HG03280 (cell line): ENCODE data around the gene UPP2.

Experiments
- ATAC-seq: cut with Tn5 transposase; IDR thresholded peaks from one replicate; pipeline ENCODE4 v1.9.1; 2021; ENCODE audit warnings: mild to moderate bottlenecking, moderate library complexity; ENCODE audit not compliant: unreplicated experiment

UPP2 gene

DNA sequence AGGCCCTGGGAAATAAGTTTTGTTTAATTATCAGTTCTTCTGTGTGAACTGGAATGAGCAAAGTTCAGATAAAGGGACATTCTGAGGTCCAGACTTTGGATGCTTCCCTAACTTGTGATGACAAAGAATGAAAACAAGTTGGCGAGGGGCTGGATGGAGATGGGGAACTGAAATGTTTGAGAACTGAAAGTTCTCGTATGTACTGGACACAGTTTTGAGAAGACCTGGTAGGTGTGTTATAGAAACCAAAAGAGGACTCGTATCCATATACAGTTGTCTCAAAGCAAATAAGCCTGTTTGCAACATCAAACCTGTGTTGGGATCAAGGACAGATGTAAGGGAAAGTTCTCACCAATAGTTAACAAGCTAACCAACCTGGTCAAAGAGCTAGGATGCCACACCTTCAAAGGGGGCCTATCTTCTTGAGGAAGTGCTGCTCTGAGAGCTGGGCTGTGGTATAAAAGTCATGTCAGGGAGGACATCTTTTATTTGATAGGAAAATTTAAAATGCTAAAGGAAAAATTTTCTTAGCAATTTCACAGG, at the start of gene UPP2:
UPP2 (plus strand) TSS at position 493 of the 543 bp plus-strand sequence. CDS start 188 bp downstream, outside the sequence.
- no peak for ATAC-seq

DNA sequence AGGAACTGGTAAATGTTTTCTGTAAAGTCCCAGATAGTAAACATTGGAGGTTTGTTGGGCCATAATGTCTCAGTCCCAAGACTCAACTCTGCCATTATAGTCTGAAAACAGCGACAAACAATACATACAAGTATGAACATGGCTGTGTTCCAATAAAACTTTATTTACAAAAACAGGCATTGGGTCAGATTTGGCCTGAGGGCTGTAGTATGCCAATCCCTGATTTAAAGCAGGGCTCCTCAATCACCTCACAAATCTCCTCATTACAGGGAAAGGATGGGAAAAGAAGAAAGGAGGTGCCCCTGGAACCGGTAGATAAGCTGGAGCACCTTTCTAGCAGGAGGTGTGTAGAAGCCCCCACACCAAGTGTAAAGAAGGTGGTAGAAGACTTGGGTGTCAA, 48.9 kb upstream of the UPP2 start:
- ATAC-seq = no peak

DNA sequence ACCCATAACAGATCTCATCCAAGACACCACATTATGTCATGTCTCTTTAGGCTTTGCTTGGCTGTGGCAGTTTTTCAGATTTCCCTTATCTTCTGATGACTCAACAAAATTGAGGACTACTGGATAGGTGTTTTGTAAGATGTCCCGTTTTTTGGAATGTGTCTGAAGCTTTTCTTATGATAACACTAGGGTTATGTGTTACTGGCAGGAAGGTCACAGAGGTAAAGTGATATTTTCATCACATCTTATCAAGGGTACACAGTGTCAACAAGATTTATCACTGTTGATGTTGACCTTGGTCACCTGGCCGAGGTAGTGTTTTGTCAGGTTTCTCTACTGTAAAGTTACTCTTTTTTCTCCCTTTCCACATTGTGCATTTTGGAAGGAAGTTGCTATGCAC, 44.8 kb upstream of the UPP2 start:
- ATAC-seq = no peak

DNA sequence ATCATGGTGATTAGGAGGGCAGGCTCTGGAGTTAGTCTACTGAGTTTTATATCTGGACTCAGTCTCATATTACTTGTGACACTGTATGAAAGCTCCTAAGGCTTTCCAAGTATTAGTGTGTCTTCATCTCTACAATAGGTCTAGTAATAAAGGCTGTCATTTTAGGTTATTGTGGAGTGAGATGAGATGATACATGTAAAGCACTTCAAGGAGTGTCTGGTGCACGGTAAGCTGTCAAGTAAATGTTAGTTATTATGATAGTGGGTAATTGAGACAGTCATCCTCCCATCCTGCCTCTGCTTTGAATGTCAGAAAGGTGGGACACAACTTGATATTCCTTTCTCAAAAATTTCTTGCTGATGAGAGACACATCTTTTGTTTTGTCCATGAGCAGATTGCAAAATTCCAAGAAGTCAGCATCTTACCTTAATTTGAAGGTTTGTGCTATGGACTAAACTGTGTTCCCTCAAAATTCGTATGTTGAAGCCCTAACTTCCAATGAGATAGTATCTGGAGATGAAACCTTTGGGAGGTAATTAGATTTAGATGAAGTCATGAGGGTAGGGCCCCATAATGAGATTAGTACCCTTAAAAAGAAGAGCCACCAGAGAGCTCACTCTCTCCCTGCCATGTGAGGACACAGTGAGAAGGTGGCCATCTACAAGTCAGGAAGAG, 41.4 kb upstream of the UPP2 start:
- ATAC-seq = no peak

DNA sequence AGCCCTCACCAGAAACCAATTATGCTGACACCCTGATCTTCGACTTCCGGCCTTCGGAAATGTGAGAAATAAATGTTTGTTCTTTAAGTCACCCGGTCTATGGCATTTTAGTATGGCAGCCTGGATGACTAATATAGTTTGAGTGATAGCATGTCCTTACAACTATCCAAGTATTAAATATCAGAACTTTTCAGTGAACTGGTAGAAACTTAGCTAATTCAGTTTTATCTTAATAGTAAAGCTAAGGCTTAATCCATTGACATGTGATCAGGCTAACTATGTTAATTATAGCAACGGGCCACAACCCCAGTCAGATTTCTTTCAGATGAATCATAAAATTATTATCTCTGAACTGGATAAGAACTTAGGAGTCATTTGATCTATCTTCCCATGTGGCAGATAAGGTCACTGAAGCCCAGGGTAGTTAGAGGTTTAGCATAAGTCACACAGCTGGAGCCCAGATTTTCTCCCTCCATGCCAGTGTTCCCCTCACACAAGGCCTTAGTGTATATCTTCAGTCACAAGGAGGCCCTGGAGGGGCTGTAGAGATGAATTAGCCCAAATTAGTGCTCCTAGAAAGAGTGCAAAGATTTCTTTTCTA, 40.7 kb upstream of the UPP2 start:
- ATAC-seq = no peak

DNA sequence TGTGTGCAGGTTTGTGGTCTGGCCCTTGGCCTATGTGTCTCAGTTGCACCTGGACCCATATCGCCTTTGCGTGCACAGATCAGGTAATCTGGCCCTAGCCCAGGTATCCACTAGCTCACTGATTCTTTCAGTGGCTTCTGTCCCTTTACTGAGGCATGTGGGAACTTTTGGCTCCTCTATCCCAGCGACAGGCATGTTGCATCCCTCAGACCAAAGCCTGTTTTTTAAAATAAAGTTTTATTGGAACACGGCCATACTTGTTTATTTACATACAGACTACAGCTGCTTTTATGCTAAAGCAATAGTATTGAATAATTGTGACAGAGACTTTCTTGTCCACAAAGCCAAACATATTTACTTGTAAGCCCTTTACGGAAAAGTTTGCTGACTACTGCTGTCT, 39.9 kb upstream of the UPP2 start:
- no peak for ATAC-seq

DNA sequence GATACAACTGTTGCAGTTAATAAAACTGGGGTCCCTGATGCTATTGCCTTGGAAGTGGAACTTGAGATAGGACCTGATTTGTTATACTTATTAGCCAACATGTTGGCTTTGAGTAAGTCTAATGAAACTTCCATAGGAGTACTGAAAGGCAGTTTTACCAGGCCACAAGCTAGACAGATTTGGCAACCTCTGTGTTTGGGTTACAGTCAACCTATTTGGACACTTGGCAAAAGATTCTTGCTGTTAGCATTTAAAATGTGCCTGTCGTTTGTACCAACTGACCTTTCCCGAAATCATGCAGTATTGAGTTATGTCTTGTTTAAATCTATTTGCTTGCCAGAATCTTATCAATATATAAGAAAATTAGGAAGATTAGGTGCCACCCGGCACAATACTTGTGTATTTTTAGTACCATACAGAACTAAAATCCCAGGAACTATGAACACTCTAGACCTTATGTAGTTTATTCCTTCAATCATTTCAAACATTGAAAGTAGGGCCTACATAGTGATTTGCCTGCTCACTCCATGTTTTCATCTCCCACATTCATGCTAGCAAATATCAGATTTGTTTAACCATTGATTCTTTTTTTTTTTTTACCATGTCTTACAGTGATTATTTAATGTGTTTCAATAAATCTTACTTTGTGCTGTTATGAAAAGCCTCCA, 35.5 kb upstream of the UPP2 start:
- no peak for ATAC-seq

DNA sequence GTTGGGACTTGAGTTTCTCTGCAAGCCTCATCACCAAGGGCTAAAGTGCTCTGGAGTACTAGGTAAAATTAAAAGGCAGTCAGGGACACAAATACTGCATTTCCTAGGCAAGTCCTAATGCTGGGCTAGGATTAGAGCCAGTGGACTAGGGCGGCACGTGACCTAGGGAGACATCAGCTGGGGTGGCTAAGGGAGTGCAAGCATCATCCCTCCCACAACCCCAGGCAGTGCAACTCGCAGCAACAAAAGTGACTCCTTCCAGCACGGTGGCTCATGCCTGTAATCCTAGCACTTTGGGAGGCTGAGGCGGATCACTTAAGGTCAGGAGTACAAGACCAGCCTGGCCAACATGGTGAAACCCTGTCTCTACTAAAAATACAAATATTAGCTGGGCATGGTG, 30.7 kb upstream of the UPP2 start:
- no peak for ATAC-seq

DNA sequence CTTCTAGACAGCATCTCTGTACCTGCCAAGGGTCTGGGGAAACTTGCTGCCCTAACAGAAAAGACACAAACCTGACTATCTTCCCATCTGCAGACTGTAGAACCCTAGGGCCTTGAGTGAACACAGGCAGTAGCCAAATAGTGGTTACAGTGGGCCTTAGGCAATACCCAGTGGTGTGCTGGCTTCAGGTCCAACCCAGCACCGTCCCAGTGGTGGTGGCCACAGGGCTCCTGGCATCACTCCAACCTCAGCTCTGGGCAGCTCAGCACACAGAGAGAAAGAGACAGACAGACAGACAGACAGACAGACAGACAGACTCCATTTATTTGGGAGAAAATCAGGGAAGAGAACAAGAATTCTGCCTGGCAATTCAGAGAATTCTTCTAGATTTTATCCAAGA, 29.3 kb upstream of the UPP2 start:
- ATAC-seq = no peak

DNA sequence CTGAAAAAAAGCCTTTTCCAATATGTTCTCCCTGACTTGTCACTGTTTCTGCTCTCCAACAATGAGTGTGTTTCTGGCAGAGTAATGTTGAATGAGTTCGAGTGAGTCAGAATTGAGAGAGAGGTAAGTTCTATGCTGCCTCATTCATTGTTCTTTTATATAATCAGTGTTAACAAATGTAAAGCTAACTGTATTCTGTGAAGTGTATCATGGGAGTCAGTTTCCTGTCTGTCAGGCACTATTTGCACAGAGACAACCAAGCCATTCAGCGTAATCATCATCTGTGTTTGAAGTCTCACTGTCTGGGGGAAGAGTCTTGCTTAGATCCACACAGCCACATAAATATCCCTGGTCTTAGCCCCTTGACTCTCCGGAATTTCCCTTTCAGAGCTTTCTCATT, 22.0 kb upstream of the UPP2 start:
- ATAC-seq = no peak

DNA sequence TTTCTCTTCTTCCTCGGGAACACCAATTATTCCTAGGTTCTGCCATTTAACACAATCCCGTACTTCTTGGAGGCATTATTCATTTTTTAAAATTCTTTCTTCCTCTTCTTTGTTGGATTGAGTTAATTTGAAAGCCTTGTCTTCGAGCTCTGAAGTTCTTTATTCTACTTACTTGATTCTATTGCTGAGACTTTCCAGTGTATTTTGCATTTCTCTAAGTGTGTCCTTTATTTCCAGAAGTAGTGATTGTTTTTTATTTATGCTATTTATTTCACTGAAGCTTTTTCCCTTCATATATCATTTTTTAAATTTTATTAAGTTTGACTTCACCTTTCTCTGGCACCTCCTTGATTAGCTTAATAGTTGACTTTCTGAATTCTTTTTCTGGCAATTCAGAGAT, 13.6 kb upstream of the UPP2 start:
- ATAC-seq = no peak

DNA sequence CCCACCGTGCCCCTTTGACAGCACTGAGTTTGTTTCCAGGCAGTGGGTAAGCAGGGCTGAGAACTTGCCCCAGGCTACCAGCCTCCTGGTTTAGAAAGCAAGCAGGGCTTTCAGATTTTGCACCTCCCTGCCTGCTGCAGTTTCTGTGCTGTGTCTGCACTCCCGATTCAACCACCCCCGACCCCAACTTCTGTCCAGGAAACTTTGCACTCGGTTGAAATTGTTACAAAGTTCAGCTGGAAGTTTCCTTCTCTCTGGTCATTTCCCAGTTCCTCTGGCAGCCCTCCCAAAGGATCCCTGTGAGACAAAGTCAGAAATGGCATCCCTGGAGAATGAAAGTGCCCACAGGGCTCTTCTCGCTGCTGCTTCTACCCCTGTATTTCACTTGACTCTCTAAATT, 12.4 kb upstream of the UPP2 start:
- no peak for ATAC-seq

DNA sequence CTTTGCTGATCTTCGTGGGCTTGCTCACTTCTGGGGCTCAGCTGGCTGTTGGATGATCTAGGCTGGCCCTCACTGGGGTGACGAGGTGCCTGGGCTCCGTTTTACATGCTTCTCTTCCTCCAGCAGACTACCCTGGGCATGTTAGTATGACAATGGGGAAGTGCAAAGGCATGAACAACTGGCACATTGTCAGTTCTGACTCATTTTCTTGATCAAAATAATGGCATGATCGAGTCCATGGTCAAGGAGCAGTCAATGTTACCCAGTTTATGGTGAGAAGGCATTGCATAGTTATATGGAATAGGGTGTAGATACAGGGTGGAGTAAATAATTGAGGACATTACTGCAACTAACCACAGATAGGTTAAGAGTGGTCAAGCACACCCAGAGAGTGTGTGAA, 10.0 kb upstream of the UPP2 start:
- no peak for ATAC-seq

DNA sequence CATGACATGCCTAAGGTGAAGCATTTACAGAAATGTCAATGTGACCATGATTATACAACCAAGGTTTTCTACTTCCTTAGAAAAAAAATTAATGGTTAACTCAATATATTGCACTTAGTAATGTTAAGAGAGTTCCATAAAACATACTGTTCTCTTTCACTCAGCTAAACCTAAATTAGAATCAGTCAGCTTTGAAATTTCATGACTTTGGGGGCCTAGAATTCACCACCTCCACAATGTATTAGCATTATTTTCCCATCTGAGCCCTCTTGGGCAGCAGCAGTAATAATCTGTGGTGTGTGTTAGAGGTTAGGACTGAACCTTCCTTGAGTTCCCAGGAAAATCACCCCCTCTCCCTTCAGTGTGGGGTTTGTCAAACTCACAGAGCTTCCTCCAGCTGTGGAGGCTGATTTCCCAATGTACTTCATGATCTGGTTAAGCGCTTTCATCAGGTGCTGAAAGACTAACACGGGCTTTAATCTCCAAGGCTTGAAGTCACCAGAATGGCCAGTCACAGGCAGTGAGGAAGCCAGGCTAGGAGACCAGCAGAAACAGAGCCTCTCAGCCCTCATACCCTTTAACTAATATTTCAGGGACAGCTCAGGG, 7.1 kb upstream of the UPP2 start:
- no peak for ATAC-seq

DNA sequence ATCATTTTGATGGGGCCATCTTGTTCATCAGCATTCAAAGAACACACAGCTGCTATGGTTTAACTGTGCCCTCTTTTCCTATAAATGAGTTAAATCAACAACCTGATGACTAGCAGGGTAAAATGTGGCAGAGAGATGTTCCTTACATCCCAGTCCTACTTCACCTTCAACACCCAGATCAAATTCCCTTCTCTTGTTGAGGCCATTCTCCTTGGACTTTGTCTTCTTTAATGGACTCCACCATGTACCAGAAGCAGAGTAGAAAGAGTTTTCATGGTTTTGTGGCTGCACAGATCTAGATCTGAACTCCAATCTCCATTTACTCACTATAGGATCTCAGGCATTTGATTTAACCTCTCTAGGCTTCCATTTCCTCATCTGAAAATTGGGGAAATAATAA, 6.4 kb upstream of the UPP2 start:
- ATAC-seq = no peak

DNA sequence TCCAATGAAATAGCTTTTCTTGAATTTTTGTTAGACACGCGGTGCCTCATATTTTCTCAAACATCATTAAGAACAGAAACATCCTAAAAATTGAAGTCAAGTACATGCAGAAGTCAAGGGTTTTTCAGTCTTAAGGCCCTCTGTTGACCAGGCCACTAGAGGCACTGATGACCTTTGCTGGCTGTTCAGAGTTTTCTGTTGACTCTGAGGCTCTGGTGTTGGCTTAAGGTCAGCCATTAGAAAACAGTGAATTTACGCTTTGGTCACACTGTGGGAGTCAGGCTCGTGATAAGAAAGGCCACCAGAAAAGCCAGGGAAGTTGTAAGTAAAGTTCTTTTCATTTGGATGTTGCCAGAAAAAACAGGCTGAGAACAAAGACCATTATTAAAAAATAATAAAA, 5.8 kb upstream of the UPP2 start:
- ATAC-seq = no peak

DNA sequence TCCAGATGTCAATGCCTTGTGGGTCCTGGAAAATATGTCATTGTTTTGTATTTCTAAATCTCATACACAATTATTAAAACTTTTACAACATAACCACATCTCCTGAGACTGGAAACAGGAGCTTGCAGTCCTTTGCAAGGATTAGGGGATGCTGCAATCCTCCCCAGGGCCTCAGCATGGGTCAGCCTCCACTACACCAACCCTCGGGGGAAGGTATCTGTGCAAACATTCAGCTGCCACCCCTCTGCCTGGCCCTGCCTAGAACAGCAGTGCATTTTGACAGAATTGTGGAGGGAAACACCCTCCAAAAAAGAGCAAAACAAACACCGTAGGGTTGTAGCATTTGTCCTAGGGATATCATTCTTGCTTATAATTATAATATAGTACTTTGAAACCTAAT, 4.2 kb upstream of the UPP2 start:
- no peak for ATAC-seq

DNA sequence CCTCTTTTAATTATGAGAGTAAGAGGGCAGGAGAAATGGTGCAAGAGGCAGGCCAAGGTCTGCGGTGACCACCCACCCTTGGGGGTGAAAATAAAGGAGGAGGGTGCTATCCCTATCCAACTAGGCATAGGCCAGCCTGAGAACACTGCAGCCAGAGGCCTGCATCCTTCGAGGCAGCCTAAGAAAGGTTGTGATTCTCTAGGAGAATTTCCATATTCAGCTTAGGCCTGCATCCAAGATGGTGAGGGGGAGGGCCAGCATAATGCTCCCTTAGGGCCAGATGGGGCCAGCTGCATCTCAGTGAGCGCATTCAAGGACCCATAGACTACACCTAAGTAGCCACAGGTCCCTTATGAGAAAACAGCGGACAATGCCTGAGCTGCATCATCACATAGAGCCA, 3.5 kb upstream of the UPP2 start:
- ATAC-seq = no peak

DNA sequence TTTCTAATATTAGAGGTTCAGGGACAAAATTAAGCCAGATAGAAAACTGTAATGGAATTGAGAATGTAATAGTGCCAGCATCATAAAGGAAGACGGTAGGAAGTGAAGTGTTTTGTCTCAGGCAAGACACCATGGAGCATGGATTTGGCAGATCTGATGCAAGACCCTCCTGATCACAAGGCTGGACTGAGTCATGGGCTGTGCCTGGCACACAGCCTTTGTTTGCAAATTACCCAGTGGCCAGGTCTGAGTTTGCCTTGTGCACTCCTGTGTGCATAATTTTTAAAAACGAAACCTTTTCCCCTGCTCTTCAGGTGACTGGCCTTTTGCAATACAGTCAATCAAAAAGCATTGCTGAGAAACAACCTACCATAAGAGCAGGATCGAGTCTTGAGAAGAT, 2.0 kb upstream of the UPP2 start:
- ATAC-seq = no peak

DNA sequence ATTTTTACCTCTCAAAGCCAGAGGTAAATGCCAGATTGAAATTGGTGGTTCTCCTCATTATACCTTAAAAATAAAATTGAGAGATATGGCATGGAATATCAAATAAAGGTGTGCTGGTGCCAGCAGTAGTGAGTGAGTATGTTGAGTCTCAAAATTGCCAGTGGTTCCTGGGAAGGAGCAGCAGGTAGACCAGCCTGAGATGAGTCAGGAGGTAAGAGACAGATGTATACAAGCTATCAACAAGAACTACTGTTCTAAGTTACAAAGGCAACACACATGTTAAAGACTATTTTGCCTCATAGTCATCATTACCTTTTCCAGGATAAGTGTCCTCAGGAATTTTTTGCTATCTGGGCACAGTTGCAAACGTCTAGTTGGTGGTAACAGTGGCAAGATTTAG, 1.3 kb upstream of the UPP2 start:
- ATAC-seq = no peak

DNA sequence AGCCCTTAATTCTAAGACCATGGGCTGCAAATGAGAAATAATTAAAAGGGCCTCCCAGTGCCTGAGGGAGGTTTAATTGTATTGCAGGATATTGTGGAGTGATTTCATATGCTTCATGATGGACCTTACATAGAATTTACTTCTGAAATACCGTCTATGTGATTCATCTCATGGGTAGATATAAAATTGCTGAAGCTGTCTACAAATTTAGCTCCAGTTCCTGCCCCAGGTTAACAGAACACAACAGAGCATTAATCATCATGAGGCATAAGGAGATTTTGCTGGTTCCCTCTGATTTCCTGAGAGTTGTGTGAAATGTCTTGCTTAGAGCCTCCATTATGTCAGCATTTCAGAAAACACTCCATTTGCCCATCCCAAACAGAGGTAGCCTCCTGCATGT, 770 bp downstream of the UPP2 start:
- ATAC-seq = no peak
